SK-N-SH treated with all-trans-retinoic acid at 6 μM for 48 hours (cell line): ENCODE data around the gene EIF2D.

Experiments used
- ATAC-seq: fragments of 200-7000 bp; cut with Tn5 transposase; 3 replicates; pipeline ENCODE4 v1.9.1; 2020; ENCODE audit warnings: mild to moderate bottlenecking, moderate library complexity
- ARNTL ChIP-seq: fragments of 450-650 bp; formaldehyde crosslinking; IDR thresholded peaks from 2 replicates; pipeline ENCODE4 v1.5.0; 2020; ENCODE audit warnings: low read depth, mild to moderate bottlenecking, moderate library complexity, borderline replicate concordance
- BACH2 ChIP-seq: fragments of 250-450 bp; sonication (Bioruptor Pico); IDR thresholded peaks from 2 replicates; pipeline ENCODE4 v1.9.0; 2021; ENCODE audit warnings: mild to moderate bottlenecking, borderline replicate concordance
- CSDC2 ChIP-seq: fragments of 250-450 bp; sonication (Bioruptor Pico); IDR thresholded peaks from 2 replicates; pipeline ENCODE4 v1.5.0; 2020; ENCODE audit warnings: mild to moderate bottlenecking, moderate library complexity
- ESRRG ChIP-seq: fragments of 250-450 bp; sonication (Bioruptor Pico); IDR thresholded peaks from 2 replicates; pipeline ENCODE4 v1.6.1; 2021; ENCODE audit warnings: mild to moderate bottlenecking
- GLIS3 ChIP-seq: fragments of 250-450 bp; sonication (Bioruptor Pico); IDR thresholded peaks from 2 replicates; pipeline ENCODE4 v1.5.0; 2020; ENCODE audit warnings: mild to moderate bottlenecking, moderate library complexity
- ISL1 ChIP-seq: fragments of 250-450 bp; sonication (Bioruptor Pico); IDR thresholded peaks from 2 replicates; pipeline ENCODE4 v2.1.2; 2022; ENCODE audit warnings: mild to moderate bottlenecking, moderate library complexity
- OSR1 ChIP-seq: fragments of 250-450 bp; sonication (Bioruptor Pico); IDR thresholded peaks from 2 replicates; pipeline ENCODE4 v1.8.0; 2022; ENCODE audit warnings: moderate library complexity, mild to moderate bottlenecking, inconsistent platforms
- PPARA ChIP-seq: fragments of 250-450 bp; sonication (Bioruptor Pico); IDR thresholded peaks from 2 replicates; pipeline ENCODE4 v1.5.0; 2020; ENCODE audit warnings: mild to moderate bottlenecking, borderline replicate concordance
- RARB ChIP-seq: fragments of 250-450 bp; sonication (Bioruptor Pico); IDR thresholded peaks from 2 replicates; pipeline ENCODE4 v1.8.0; 2021; ENCODE audit warnings: mild to moderate bottlenecking, moderate library complexity
- SNAI2 ChIP-seq: fragments of 250-450 bp; sonication (Bioruptor Pico); IDR thresholded peaks from 2 replicates; pipeline ENCODE4 v1.5.0; 2020; ENCODE audit warnings: mild to moderate bottlenecking, moderate library complexity
- TCF4 ChIP-seq: fragments of 250-450 bp; sonication (Bioruptor Pico); IDR thresholded peaks from 2 replicates; pipeline ENCODE4 v1.8.0; 2021; ENCODE audit warnings: mild to moderate bottlenecking, moderate library complexity, borderline replicate concordance
- TOX ChIP-seq: fragments of 250-450 bp; sonication (Bioruptor Pico); IDR thresholded peaks from 2 replicates; pipeline ENCODE4 v1.8.0; 2021; ENCODE audit warnings: mild to moderate bottlenecking, moderate library complexity, borderline replicate concordance
- ZC3H10 ChIP-seq: fragments of 250-450 bp; sonication (Bioruptor Pico); IDR thresholded peaks from 2 replicates; pipeline ENCODE4 v1.5.1; 2021; ENCODE audit warnings: mild to moderate bottlenecking, moderate library complexity
- ZFP3 ChIP-seq: fragments of 250-450 bp; sonication (Bioruptor Pico); IDR thresholded peaks from 2 replicates; pipeline ENCODE4 v1.5.0; 2020; ENCODE audit warnings: mild to moderate bottlenecking, moderate library complexity
- ZFP30 ChIP-seq: fragments of 450-650 bp; formaldehyde crosslinking; IDR thresholded peaks from 2 replicates; pipeline ENCODE4 v1.5.0; 2022; ENCODE audit warnings: mild to moderate bottlenecking, moderate library complexity
- ZNF565 ChIP-seq: fragments of 450-650 bp; formaldehyde crosslinking; conservative IDR thresholded peaks from 2 replicates; pipeline ENCODE4 v1.5.0; 2020; ENCODE audit warnings: low read depth, mild to moderate bottlenecking, moderate library complexity
- ZNF8 ChIP-seq: fragments of 450-650 bp; formaldehyde crosslinking; IDR thresholded peaks from 2 replicates; pipeline ENCODE4 v1.5.0; 2020; ENCODE audit warnings: mild to moderate bottlenecking, moderate library complexity
- TF ChIP-seq, protein P1 (sequence below): fragments of 250-450 bp; sonication (Bioruptor Pico); IDR thresholded peaks from 2 replicates; pipeline ENCODE4 v1.8.0; 2020; ENCODE audit warnings: mild to moderate bottlenecking, moderate library complexity, borderline replicate concordance
- TF ChIP-seq, protein P2 (sequence below): fragments of 250-450 bp; sonication (Bioruptor Pico); IDR thresholded peaks from 2 replicates; pipeline ENCODE4 v1.5.1; 2021; ENCODE audit warnings: mild to moderate bottlenecking, moderate library complexity
- TF ChIP-seq, protein P3 (sequence below): fragments of 250-450 bp; sonication (Bioruptor Pico); IDR thresholded peaks from 2 replicates; pipeline ENCODE4 v1.5.0; 2020; ENCODE audit warnings: mild to moderate bottlenecking, moderate library complexity
- TF ChIP-seq, protein P4 (sequence below): fragments of 250-450 bp; sonication (Bioruptor Pico); IDR thresholded peaks from 2 replicates; pipeline ENCODE4 v1.5.1; 2020; ENCODE audit warnings: low read depth, mild to moderate bottlenecking, moderate library complexity

EIF2D gene

DNA sequence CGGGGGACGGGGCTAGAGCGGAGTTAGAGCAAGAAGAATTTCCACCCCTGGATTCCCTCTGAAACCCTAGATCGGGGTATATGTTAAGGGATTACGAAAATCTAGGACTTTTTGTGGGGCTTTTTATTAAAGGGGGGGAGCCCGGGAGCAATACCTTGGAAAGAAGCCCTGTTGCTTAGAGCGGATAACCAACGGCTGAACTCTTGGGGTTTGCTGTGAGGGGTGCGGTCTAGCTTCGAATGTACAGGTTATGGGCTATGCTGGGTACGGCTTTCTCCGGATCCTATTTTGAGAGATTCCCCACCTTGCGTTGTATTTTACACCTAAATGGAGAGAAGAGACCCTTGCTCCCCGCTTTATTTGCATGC is 23.7 kb upstream of the EIF2D start:
- peak; percentile 37 for ATAC-seq
- no peak for TF ChIP-seq PPARA (CRISPR knock-in tag)
- no peak for TF ChIP-seq CSDC2 (CRISPR knock-in tag)
- no peak for TF ChIP-seq TCF4 (CRISPR knock-in tag)
- TF ChIP-seq, protein P1, sequence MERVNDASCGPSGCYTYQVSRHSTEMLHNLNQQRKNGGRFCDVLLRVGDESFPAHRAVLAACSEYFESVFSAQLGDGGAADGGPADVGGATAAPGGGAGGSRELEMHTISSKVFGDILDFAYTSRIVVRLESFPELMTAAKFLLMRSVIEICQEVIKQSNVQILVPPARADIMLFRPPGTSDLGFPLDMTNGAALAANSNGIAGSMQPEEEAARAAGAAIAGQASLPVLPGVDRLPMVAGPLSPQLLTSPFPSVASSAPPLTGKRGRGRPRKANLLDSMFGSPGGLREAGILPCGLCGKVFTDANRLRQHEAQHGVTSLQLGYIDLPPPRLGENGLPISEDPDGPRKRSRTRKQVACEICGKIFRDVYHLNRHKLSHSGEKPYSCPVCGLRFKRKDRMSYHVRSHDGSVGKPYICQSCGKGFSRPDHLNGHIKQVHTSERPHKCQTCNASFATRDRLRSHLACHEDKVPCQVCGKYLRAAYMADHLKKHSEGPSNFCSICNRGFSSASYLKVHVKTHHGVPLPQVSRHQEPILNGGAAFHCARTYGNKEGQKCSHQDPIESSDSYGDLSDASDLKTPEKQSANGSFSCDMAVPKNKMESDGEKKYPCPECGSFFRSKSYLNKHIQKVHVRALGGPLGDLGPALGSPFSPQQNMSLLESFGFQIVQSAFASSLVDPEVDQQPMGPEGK: no peak

DNA sequence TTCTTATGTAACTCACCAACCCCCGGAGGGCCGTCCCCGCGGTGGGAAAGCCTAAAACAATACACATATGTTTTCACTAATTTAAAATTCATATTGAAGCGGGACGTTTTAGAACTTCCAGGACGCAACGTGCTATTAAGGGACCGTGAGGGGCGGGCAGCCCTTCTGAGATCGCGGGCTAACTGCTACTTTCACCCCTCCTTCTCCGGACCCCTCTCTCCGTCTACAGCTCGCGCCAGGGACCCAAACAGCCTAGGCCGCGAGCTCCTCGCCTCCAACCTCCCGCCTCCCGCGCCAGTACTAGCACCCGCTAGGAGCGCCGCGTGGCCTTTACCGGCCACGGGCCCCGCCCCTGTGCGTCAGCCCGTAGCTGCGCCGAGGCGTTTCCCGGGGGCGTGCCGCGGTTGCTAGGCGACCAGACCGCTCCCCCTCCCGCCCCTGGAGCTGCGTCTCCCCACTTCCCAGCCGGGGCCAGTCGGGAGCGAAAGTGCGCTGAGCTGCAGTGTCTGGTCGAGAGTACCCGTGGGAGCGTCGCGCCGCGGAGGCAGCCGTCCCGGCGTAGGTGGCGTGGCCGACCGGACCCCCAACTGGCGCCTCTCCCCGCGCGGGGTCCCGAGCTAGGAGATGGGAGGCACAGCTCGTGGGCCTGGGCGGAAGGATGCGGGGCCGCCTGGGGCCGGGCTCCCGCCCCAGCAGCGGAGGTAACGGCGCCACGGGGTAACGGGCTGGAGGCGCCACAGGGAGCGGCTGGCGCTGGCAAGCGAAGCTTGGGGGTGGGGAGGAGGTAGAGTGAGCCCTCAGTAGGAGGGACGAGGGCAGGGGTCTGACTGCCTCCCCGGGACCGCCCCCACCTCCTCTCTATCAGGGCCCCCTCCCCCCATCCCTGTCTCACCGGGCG is 23.1 kb upstream of the EIF2D start, which contains the start of gene DYRK3:
Gene DYRK3, plus strand, starts transcription at position 457 of the 898 bp plus-strand sequence. Its CDS starts 168 bp downstream, at position 625.
- ATAC-seq: peak; percentile 90
- no peak for TF ChIP-seq PPARA (CRISPR knock-in tag)
- TF ChIP-seq ZNF8 (CRISPR knock-in tag): no peak
- no peak for TF ChIP-seq ZNF565 (CRISPR knock-in tag)
- no peak for TF ChIP-seq ESRRG
- TF ChIP-seq BACH2 (CRISPR knock-in tag): no peak
- TF ChIP-seq TCF4 (CRISPR knock-in tag): no peak
- no peak for TF ChIP-seq ARNTL (CRISPR knock-in tag)
- TF ChIP-seq SNAI2 (CRISPR knock-in tag): no peak
- TF ChIP-seq ISL1: no peak
- TF ChIP-seq CSDC2 (CRISPR knock-in tag): no peak
- TF ChIP-seq GLIS3 (CRISPR knock-in tag): no peak
- TF ChIP-seq ZFP30: no peak
- TF ChIP-seq, protein P2, sequence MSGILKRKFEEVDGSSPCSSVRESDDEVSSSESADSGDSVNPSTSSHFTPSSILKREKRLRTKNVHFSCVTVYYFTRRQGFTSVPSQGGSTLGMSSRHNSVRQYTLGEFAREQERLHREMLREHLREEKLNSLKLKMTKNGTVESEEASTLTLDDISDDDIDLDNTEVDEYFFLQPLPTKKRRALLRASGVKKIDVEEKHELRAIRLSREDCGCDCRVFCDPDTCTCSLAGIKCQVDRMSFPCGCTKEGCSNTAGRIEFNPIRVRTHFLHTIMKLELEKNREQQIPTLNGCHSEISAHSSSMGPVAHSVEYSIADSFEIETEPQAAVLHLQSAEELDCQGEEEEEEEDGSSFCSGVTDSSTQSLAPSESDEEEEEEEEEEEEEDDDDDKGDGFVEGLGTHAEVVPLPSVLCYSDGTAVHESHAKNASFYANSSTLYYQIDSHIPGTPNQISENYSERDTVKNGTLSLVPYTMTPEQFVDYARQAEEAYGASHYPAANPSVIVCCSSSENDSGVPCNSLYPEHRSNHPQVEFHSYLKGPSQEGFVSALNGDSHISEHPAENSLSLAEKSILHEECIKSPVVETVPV (CRISPR knock-in tag): no peak
- no peak for TF ChIP-seq ZFP3
- TF ChIP-seq, protein P1: no peak
- TF ChIP-seq, protein P3, sequence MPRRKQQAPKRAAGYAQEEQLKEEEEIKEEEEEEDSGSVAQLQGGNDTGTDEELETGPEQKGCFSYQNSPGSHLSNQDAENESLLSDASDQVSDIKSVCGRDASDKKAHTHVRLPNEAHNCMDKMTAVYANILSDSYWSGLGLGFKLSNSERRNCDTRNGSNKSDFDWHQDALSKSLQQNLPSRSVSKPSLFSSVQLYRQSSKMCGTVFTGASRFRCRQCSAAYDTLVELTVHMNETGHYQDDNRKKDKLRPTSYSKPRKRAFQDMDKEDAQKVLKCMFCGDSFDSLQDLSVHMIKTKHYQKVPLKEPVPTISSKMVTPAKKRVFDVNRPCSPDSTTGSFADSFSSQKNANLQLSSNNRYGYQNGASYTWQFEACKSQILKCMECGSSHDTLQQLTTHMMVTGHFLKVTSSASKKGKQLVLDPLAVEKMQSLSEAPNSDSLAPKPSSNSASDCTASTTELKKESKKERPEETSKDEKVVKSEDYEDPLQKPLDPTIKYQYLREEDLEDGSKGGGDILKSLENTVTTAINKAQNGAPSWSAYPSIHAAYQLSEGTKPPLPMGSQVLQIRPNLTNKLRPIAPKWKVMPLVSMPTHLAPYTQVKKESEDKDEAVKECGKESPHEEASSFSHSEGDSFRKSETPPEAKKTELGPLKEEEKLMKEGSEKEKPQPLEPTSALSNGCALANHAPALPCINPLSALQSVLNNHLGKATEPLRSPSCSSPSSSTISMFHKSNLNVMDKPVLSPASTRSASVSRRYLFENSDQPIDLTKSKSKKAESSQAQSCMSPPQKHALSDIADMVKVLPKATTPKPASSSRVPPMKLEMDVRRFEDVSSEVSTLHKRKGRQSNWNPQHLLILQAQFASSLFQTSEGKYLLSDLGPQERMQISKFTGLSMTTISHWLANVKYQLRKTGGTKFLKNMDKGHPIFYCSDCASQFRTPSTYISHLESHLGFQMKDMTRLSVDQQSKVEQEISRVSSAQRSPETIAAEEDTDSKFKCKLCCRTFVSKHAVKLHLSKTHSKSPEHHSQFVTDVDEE (CRISPR knock-in tag): no peak

DNA sequence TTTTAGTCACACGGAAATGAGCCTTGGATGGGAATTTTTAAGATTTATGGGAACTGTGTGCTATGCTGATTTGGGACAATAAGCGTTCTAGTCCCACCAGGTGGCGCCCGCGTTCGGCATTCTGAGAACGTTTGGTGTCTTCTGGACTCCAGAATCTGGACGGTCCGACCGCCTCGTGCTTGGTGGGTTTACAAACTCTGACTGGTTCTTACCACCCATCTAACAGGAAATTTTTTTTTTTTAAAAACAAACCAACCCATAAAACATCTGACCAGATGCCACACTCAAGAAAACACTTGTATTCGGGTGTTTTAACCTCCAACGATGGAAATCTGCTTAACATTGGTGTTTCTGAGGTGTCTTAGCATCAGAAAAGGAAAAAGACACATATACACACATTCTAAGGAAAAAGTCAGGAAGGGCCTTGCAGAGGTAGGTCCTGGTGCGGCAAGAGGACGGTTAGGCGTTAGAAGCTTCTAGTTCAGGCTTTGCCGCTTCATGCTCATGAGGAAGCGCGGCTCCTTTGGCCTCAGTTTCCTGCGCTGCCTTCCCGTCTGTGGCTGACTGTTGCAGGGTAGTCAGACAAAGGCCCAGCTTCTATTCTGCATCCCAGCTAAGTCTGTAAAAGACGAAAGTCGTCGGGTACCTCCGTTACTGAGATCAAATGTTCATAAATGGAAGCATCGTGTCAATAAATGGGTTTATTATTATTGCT is 22.3 kb upstream of the EIF2D start:
- 0 out of 2 replicates have a peak, but pooled peaks have one; percentile 27 for TF ChIP-seq OSR1 (CRISPR knock-in tag)
- no peak for TF ChIP-seq ISL1
- no peak for TF ChIP-seq RARB (CRISPR knock-in tag)
- TF ChIP-seq CSDC2 (CRISPR knock-in tag): no peak
- no peak for TF ChIP-seq ZC3H10 (CRISPR knock-in tag)
- no peak for TF ChIP-seq SNAI2 (CRISPR knock-in tag)
- no peak for TF ChIP-seq TCF4 (CRISPR knock-in tag)
- TF ChIP-seq, protein P3 (CRISPR knock-in tag): no peak
- TF ChIP-seq BACH2 (CRISPR knock-in tag): no peak
- TF ChIP-seq, protein P4, sequence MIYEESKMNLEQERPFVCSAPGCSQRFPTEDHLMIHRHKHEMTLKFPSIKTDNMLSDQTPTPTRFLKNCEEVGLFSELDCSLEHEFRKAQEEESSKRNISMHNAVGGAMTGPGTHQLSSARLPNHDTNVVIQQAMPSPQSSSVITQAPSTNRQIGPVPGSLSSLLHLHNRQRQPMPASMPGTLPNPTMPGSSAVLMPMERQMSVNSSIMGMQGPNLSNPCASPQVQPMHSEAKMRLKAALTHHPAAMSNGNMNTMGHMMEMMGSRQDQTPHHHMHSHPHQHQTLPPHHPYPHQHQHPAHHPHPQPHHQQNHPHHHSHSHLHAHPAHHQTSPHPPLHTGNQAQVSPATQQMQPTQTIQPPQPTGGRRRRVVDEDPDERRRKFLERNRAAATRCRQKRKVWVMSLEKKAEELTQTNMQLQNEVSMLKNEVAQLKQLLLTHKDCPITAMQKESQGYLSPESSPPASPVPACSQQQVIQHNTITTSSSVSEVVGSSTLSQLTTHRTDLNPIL (CRISPR knock-in tag): no peak
- TF ChIP-seq ZFP30: no peak
- no peak for TF ChIP-seq ESRRG
- TF ChIP-seq TOX (CRISPR knock-in tag): 0 out of 2 replicates have a peak, but pooled peaks have one; percentile 34
- no peak for TF ChIP-seq ZFP3
- no peak for TF ChIP-seq GLIS3 (CRISPR knock-in tag)
- no peak for TF ChIP-seq ARNTL (CRISPR knock-in tag)
- peak; percentile 64 for ATAC-seq
